ENCODE measurements around the gene CPSF7.

DNA sequence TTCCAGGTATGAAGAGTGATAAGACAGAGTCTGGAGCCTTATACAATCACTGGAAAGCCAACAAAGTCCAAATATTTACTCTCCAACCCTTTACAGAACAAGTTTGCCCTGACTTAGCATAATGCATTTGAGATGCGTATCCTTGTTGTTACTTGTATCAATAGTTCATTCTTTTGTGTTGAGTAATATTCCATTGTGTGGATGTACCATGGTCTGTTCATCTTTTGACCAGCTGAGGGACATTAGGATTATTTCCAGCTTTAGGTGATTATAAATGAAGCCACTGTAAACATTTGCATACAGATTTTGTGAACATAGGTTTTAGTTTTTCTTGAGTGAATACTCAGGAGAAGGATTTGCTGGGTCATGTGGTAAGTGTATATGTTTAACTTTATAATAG is 9.8 kb upstream of the CPSF7 start:
- TF ChIP-seq TCF7L2 (IDR thresholded peaks at IDR 0.05; ENCODE audit: low read depth, low read length) (no peak), POLR2AphosphoS5 (IDR thresholded peaks at IDR 0.05; ENCODE audit: low read depth, low read length) (no peak), SIN3A (IDR thresholded peaks at IDR 0.05; ENCODE audit: borderline replicate concordance, insufficient read depth, low read depth, low read length) (no peak)
- TF ChIP-seq, protein P1, sequence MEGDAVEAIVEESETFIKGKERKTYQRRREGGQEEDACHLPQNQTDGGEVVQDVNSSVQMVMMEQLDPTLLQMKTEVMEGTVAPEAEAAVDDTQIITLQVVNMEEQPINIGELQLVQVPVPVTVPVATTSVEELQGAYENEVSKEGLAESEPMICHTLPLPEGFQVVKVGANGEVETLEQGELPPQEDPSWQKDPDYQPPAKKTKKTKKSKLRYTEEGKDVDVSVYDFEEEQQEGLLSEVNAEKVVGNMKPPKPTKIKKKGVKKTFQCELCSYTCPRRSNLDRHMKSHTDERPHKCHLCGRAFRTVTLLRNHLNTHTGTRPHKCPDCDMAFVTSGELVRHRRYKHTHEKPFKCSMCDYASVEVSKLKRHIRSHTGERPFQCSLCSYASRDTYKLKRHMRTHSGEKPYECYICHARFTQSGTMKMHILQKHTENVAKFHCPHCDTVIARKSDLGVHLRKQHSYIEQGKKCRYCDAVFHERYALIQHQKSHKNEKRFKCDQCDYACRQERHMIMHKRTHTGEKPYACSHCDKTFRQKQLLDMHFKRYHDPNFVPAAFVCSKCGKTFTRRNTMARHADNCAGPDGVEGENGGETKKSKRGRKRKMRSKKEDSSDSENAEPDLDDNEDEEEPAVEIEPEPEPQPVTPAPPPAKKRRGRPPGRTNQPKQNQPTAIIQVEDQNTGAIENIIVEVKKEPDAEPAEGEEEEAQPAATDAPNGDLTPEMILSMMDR (IDR thresholded peaks at IDR 0.05), result no peak
- TF ChIP-seq, protein P2, sequence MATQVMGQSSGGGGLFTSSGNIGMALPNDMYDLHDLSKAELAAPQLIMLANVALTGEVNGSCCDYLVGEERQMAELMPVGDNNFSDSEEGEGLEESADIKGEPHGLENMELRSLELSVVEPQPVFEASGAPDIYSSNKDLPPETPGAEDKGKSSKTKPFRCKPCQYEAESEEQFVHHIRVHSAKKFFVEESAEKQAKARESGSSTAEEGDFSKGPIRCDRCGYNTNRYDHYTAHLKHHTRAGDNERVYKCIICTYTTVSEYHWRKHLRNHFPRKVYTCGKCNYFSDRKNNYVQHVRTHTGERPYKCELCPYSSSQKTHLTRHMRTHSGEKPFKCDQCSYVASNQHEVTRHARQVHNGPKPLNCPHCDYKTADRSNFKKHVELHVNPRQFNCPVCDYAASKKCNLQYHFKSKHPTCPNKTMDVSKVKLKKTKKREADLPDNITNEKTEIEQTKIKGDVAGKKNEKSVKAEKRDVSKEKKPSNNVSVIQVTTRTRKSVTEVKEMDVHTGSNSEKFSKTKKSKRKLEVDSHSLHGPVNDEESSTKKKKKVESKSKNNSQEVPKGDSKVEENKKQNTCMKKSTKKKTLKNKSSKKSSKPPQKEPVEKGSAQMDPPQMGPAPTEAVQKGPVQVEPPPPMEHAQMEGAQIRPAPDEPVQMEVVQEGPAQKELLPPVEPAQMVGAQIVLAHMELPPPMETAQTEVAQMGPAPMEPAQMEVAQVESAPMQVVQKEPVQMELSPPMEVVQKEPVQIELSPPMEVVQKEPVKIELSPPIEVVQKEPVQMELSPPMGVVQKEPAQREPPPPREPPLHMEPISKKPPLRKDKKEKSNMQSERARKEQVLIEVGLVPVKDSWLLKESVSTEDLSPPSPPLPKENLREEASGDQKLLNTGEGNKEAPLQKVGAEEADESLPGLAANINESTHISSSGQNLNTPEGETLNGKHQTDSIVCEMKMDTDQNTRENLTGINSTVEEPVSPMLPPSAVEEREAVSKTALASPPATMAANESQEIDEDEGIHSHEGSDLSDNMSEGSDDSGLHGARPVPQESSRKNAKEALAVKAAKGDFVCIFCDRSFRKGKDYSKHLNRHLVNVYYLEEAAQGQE (IDR thresholded peaks at IDR 0.05; ENCODE audit: insufficient read depth in 1 of 2, low read depth in 2 of 2, low read length in 1 of 2), result no peak
